22Rv1 (cell line): ENCODE measurements around the gene PRMT9.

ENCODE experiments used
- ZFX ChIP-seq: fragments of 450-650 bp; IDR thresholded peaks from 2 replicates; pipeline ENCODE4 v1.6.1; 2017; ENCODE audit warnings: antibody characterized with exemption, borderline replicate concordance
- TF ChIP-seq, protein P1 (sequence below): fragments of 450-650 bp; IDR thresholded peaks from 2 replicates; pipeline ENCODE4 v1.5.1; 2017; ENCODE audit warnings: mild to moderate bottlenecking

DNA sequence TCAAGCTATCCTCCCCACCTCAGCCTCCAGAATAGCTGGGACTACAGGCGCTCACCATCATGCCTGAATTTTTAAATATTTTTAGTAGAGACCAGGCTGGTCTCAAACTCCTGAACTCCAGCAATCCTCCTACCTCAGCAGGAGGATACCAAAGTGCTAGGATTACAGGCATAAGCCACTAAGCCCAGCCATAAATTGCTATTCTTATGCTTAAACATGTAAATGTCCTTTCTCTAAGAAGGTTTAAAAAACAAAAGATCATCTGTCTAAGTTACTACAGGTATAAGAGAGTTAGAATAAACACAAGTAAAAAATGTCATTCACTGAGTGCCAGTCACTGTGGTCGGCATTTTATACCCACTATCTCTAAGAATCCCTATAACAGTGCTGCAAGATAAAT is 28.3 kb downstream of the PRMT9 start:
- TF ChIP-seq, protein P1, sequence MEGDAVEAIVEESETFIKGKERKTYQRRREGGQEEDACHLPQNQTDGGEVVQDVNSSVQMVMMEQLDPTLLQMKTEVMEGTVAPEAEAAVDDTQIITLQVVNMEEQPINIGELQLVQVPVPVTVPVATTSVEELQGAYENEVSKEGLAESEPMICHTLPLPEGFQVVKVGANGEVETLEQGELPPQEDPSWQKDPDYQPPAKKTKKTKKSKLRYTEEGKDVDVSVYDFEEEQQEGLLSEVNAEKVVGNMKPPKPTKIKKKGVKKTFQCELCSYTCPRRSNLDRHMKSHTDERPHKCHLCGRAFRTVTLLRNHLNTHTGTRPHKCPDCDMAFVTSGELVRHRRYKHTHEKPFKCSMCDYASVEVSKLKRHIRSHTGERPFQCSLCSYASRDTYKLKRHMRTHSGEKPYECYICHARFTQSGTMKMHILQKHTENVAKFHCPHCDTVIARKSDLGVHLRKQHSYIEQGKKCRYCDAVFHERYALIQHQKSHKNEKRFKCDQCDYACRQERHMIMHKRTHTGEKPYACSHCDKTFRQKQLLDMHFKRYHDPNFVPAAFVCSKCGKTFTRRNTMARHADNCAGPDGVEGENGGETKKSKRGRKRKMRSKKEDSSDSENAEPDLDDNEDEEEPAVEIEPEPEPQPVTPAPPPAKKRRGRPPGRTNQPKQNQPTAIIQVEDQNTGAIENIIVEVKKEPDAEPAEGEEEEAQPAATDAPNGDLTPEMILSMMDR = no peak
- no peak for TF ChIP-seq ZFX
